SJCRH30 (cell line): ENCODE measurements around the gene MYT1. TPM values are rescaled to one million over a fixed set of nuclear protein-coding genes. Genes with fewer than 3 reads are reported as not detected.
A peak's percentile ranks its signal among the peaks of the same experiment; 100 is the strongest.
"Not testable (repeated sequence)": the region's sequence is repeated elsewhere in the genome, so short reads cannot be mapped to it uniquely, and the experiment has no call there.

Experiments used
- DNase-seq, 2 experiments: peaks; one replicate each; pipeline ENCODE4 v3.0.0-alpha.2; 2015 to 2020
- H3K27ac ChIP-seq: fragments of 250-450 bp; sonication (Bioruptor Pico); 2 replicates; pipeline ENCODE4 v1.5.1; 2020; ENCODE audit warnings: mild to moderate bottlenecking, moderate library complexity
- H3K27me3 ChIP-seq: fragments of 250-450 bp; sonication (Bioruptor Pico); 2 replicates; pipeline ENCODE4 v1.5.1; 2020; ENCODE audit warnings: mild to moderate bottlenecking, moderate library complexity
- H3K36me3 ChIP-seq: fragments of 250-450 bp; sonication (Bioruptor Pico); 2 replicates; pipeline ENCODE4 v1.5.1; 2020; ENCODE audit warnings: mild to moderate bottlenecking, moderate library complexity
- H3K4me1 ChIP-seq: fragments of 250-450 bp; sonication (Bioruptor Pico); 2 replicates; pipeline ENCODE4 v1.5.1; 2020; ENCODE audit warnings: mild to moderate bottlenecking, moderate library complexity
- H3K4me3 ChIP-seq: fragments of 250-450 bp; sonication (Bioruptor Pico); 2 replicates; pipeline ENCODE4 v1.5.1; 2020; ENCODE audit warnings: mild to moderate bottlenecking, moderate library complexity
- H3K9me3 ChIP-seq: fragments of 250-450 bp; sonication (Bioruptor Pico); replicated peaks from 2 replicates; pipeline ENCODE4 v1.5.1; 2020; ENCODE audit warnings: mild to moderate bottlenecking, moderate library complexity
- total RNA-seq: library from RNA; depleted of rRNA; stranded (reverse); fragments of >200 nt; shearing (Covaris generic); gene quantifications from 2 replicates; pipeline ENCODE4 v1.2.3, GENCODE V29; 2014

The MYT1 gene
- total RNA-seq, 1 experiment from 2014 or later: not detected

GRCh38 chr20:64225171-64225595, 60.9 kb downstream of the MYT1 start:
- H3K4me1 ChIP-seq: peaks cover 44% of the 10 kb centered on the region
- H3K9me3 ChIP-seq: no peaks in the 10 kb centered on the region
- peak overlapping the region; percentile 88 for H3K27ac ChIP-seq
- peaks cover 16% of the 10 kb centered on the region; the same call in 1 of the 2 replicates for H3K27me3 ChIP-seq
- no peak for DNase-seq
- no peaks in the 10 kb centered on the region for H3K36me3 ChIP-seq
- H3K4me3 ChIP-seq: no peak overlapping the region

GRCh38 chr20:64225828-64226598, 61.8 kb downstream of the MYT1 start:
- H3K4me1 ChIP-seq: peaks cover 42% of the 10 kb centered on the region
- H3K27ac ChIP-seq: no peak overlapping the region
- DNase-seq: no peak

GRCh38 chr20:64226686-64227580, 62.7 kb downstream of the MYT1 start:
- Histone ChIP-seq H3K36me3 (no peaks in the 10 kb centered on the region), H3K27ac (no peak overlapping the region), H3K4me3 (no peak overlapping the region), H3K9me3 (no peaks in the 10 kb centered on the region), H3K4me1 (peaks cover 35% of the 10 kb centered on the region), H3K27me3 (peaks cover 19% of the 10 kb centered on the region)
- no peak for DNase-seq

More at GRCh38 chr20:64225828-64226598, 61.8 kb downstream of the MYT1 start:
- no peak overlapping the region for H3K4me3 ChIP-seq
- peaks cover 16% of the 10 kb centered on the region for H3K27me3 ChIP-seq
- no peaks in the 10 kb centered on the region for H3K36me3 ChIP-seq
- H3K9me3 ChIP-seq: no peaks in the 10 kb centered on the region

- Histone ChIP-seq H3K9me3 (no peaks in the 10 kb centered on the region), H3K27me3 (peaks cover 19% of the 10 kb centered on the region), H3K27ac (no peak overlapping the region), H3K4me1 (peaks cover 23% of the 10 kb centered on the region), H3K36me3 (no peaks in the 10 kb centered on the region), H3K4me3 (no peak overlapping the region)
- DNase-seq: no peak
Observed at GRCh38 chr20:64228086-64228653, 63.9 kb downstream of the MYT1 start.

GRCh38 chr20:64228751-64229506, 64.7 kb downstream of the MYT1 start:
- Histone ChIP-seq H3K27me3 (peaks cover 19% of the 10 kb centered on the region), H3K9me3 (no peaks in the 10 kb centered on the region), H3K36me3 (no peaks in the 10 kb centered on the region), H3K4me3 (no peak overlapping the region), H3K4me1 (peaks cover 15% of the 10 kb centered on the region), H3K27ac (no peak overlapping the region)
- DNase-seq: no peak

GRCh38 chr20:64229507-64230061, 65.3 kb downstream of the MYT1 start:
- H3K4me1 ChIP-seq: peaks cover 11% of the 10 kb centered on the region
- H3K9me3 ChIP-seq: no peaks in the 10 kb centered on the region
- DNase-seq: no peak

GRCh38 chr20:64230461-64231145, 66.4 kb downstream of the MYT1 start:
- no peak for DNase-seq
- peaks cover 19% of the 10 kb centered on the region for H3K27me3 ChIP-seq
- no peaks in the 10 kb centered on the region for H3K9me3 ChIP-seq
- H3K27ac ChIP-seq: no peak overlapping the region
- peaks cover under 1% of the 10 kb centered on the region; the same call in 1 of the 2 replicates for H3K4me1 ChIP-seq
- H3K36me3 ChIP-seq: no peaks in the 10 kb centered on the region
- H3K4me3 ChIP-seq: no peak overlapping the region

More at GRCh38 chr20:64229507-64230061, 65.3 kb downstream of the MYT1 start:
- H3K27me3 ChIP-seq: peaks cover 19% of the 10 kb centered on the region
- H3K36me3 ChIP-seq: no peaks in the 10 kb centered on the region
- H3K4me3 ChIP-seq: no peak overlapping the region
- H3K27ac ChIP-seq: no peak overlapping the region

- DNase-seq: no peak
- Histone ChIP-seq H3K27ac (no peak overlapping the region), H3K9me3 (no peaks in the 10 kb centered on the region), H3K4me3 (no peak overlapping the region), H3K36me3 (no peaks in the 10 kb centered on the region), H3K4me1 (no peaks in the 10 kb centered on the region), H3K27me3 (peaks cover 19% of the 10 kb centered on the region)
Observed at GRCh38 chr20:64231621-64232550, 67.6 kb downstream of the MYT1 start.

- H3K4me1 ChIP-seq: no peaks in the 10 kb centered on the region
- no peak overlapping the region for H3K4me3 ChIP-seq
- DNase-seq: peak in 1 of 2 experiments; percentile 32
- H3K27me3 ChIP-seq: peaks cover 19% of the 10 kb centered on the region
- H3K36me3 ChIP-seq: no peaks in the 10 kb centered on the region
- H3K9me3 ChIP-seq: no peaks in the 10 kb centered on the region
- H3K27ac ChIP-seq: no peak overlapping the region
Observed at GRCh38 chr20:64232794-64233193, 68.5 kb downstream of the MYT1 start.

GRCh38 chr20:64233725-64234124, 69.5 kb downstream of the MYT1 start:
- no peak for DNase-seq
- H3K27ac ChIP-seq: no peak overlapping the region

GRCh38 chr20:64234291-64234791, 70.1 kb downstream of the MYT1 start:
- no peak for DNase-seq
- H3K9me3 ChIP-seq: no peaks in the 10 kb centered on the region

More at GRCh38 chr20:64233725-64234124, 69.5 kb downstream of the MYT1 start:
- no peaks in the 10 kb centered on the region for H3K9me3 ChIP-seq
- H3K27me3 ChIP-seq: peaks cover 11% of the 10 kb centered on the region
- H3K36me3 ChIP-seq: no peaks in the 10 kb centered on the region
- no peaks in the 10 kb centered on the region for H3K4me1 ChIP-seq
- H3K4me3 ChIP-seq: no peak overlapping the region

GRCh38 chr20:64234921-64235565, 70.8 kb downstream of the MYT1 start:
- H3K4me3 ChIP-seq, DNase-seq, H3K9me3 ChIP-seq, H3K27me3 ChIP-seq, H3K36me3 ChIP-seq, H3K27ac ChIP-seq, H3K4me1 ChIP-seq: not testable (repeated sequence)

More at GRCh38 chr20:64234291-64234791, 70.1 kb downstream of the MYT1 start:
- H3K27ac ChIP-seq: no peak overlapping the region
- peaks cover 10% of the 10 kb centered on the region for H3K27me3 ChIP-seq
- H3K36me3 ChIP-seq: no peaks in the 10 kb centered on the region
- no peaks in the 10 kb centered on the region for H3K4me1 ChIP-seq
- H3K4me3 ChIP-seq: no peak overlapping the region
